GM19035 (cell line): Measurements from ENCODE around the gene GOLGA1.
A peak's percentile ranks its signal among the peaks of the same experiment; 100 is the strongest.
"Not testable (repeated sequence)": the region's sequence is repeated elsewhere in the genome, so short reads cannot be mapped to it uniquely, and the experiment has no call there.

Experiments
- ATAC-seq: cut with Tn5 transposase; IDR thresholded peaks from one replicate; pipeline ENCODE4 v1.9.1; 2021; ENCODE audit not compliant: unreplicated experiment

GOLGA1 gene

GRCh38 chr9:124861342-124862229 is 79.3 kb downstream of the GOLGA1 start, which contains the start of the genes ARPC5L and RPL35:
ARPC5L (plus strand) TSS chr9:124862130; CDS start chr9:124869291, 7,161 bp downstream.
RPL35 (minus strand) TSS chr9:124861957; CDS start chr9:124861912, 45 bp downstream.
- peak; percentile 92 for ATAC-seq

- ATAC-seq = no peak
These were observed 80.1 kb downstream of the GOLGA1 start for GRCh38 chr9:124860582-124861341.

- ATAC-seq = no peak
These were observed 80.9 kb downstream of the GOLGA1 start for GRCh38 chr9:124859803-124860581.

DNA sequence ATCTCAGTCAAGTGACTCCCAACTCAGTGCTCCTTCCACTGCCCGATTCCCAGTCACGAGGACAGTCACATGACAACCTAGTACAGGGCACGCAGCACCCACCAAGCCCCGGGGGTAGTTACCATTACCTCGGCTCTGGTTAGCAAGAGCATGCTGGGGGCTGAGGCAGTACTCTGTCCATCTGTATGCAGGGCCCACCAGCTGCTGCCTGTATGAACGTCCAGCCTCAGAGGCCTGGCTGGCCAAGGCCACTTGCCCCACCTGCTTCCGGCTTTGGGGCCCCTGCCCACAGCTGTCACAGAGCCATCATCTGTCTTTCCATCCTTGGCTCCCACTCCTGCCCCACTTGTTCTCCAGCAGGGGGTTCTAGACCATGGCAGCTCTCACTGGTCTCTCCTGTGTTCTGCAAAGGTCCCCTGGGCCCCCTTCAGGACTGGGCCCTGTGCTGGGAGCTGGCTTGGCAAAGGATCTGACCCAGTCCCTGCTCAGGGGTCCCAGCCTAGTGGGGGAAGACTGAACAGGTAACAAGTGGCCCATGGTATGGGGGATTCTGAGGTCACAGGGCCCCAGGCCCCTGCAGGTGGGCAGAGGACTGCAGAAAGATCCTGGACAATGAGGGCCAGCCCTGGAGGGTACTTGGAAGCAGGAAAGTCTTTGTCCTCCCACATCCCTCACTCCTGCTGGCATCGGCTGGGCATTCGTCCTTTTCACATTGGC is 82.4 kb downstream of the GOLGA1 start:
- ATAC-seq = no peak

- no peak for ATAC-seq
These were observed 83.2 kb downstream of the GOLGA1 start for GRCh38 chr9:124857533-124858162.

DNA sequence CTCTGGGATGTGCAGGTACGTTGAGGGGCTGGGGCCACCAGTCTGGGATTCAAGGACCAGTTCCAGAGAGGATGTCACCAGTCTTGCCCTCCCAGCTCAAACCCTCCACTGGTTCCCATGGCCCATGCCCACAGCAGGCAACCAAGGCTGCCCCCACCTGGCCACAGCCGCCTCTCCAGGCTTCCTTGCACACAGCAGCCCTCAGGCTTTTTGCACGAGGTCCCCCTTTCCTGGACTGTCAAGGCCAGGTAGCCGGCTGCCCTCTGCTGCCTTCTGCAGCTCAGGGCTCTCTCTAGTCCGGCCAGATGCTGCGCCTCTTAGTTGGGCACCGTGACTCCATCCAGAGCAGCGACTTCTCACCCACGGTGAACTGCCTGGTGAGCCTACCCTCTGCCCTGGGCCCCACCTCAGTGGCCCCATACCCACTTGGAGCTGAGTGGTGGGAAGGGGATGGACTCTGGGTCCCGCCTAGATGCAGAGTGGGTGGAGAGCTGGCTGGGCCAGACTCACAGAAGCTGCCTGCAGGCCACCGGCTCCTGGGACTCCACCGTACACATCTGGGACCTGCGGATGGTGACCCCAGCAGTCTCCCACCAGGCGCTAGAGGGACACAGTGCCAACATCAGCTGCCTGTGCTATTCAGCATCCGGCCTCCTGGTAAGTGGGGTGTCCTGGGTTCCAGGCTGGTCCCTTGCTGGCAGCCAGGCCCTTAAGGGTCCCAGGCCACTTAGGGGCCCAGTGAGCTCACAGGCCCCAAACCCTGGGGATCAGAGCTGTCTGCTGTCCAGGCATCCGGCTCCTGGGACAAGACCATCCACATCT is 84.7 kb downstream of the GOLGA1 start:
- no peak for ATAC-seq

DNA sequence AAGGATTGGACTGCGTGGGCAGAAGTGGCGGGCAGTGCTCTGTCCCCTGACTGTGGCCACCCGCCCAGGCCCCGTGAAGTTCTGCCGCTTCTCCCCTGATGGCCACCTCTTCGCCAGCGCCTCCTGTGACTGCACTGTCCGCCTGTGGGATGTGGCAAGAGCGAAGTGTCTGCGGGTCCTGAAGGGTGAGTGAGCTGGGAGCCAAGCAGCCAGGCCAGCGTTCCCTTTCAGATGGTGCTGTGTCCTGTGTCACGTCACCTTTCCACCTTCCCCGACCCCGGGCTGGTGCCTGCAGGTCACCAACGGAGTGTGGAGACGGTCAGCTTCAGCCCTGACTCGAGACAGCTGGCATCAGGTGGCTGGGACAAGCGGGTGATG is 85.3 kb downstream of the GOLGA1 start:
- ATAC-seq = no peak

GRCh38 chr9:124854822-124855221 is 86.1 kb downstream of the GOLGA1 start:
- ATAC-seq = no peak

GRCh38 chr9:124854161-124854560 is 86.7 kb downstream of the GOLGA1 start:
- no peak for ATAC-seq

DNA sequence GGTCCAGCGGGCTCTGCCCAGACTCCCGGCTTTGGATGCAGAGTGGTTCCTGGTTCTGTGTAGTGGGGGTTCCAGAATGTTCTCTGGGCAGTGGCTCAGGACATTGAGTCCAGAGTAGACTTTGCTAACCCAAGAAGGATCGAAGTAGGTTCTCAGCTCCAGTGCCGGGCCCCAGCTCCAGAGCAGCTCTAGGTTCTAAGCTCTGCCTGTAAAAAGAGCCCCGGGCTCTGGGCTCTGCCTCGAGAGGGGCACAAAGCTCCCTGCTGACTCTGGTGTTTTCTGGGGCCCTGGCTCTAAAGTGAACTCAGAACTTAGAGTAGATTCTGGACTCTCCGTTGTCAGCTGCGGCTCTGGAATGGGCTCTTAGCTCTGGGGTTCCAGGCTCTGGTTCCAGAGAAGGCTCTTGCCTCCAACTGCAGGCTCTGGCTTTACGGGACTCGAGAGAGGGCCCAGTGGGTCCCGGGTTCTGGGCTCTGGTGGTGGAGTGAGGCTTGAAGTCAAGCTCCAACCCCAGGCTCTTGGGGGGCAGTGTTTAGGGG is 87.2 kb downstream of the GOLGA1 start:
- ATAC-seq = no peak

- no peak for ATAC-seq
These were observed 87.9 kb downstream of the GOLGA1 start, which contains the start of gene WDR38 for GRCh38 chr9:124852829-124853531. WDR38 (plus strand) TSS chr9:124853460; CDS start chr9:124853532, 72 bp downstream.

GRCh38 chr9:124852121-124852828 is 88.6 kb downstream of the GOLGA1 start:
- no peak for ATAC-seq

DNA sequence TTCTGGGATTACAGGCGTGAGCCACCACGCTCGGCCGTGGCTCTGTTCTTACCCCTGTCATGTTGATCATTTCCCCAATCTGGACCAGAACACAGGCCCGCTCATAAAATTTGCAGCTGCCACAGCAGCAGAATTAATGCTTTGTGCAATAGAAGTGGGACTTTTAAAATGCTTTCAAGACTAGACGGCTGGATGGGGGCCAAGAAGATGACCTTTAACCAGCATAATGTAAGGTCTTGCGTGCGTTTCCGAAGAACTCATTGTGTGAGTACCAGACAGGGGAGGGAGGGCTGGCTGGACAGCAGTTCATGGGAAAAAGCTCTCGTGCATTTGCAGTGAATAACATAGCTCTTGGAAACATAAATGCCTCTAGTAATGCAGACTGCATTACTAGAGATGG is 91.1 kb downstream of the GOLGA1 start:
- no peak for ATAC-seq

- ATAC-seq = no peak
These were observed 93.9 kb downstream of the GOLGA1 start for GRCh38 chr9:124846969-124847368.

GRCh38 chr9:124846467-124846866 is 94.4 kb downstream of the GOLGA1 start:
- not testable (repeated sequence) for ATAC-seq

DNA sequence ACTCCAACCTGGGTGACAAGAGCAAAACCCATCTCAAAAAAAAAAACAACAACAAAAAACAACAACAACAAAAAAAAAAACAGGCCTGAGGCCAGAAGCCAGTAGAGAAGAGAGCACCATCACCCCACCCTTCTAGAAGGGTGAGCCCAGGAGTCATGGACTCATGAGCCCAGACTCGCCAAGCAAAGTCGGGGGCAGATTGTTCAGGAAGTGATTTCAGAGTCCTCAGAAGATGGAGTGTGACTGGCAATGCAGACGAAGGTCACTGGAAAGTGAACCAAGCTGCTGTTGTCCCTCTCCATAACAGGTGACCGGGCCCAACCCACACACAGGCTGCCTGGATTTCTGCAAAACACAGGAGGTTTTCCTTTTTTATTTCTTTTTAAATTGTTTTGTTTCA is 96.6 kb downstream of the GOLGA1 start:
- ATAC-seq = no peak

- no peak for ATAC-seq
These were observed 97.3 kb downstream of the GOLGA1 start for GRCh38 chr9:124843456-124844034.
